GM23338 (cell line): ENCODE results near the gene KLHL26. TPM values are rescaled to one million over a fixed set of nuclear protein-coding genes. Genes with fewer than 3 reads are reported as not detected.

Source experiments
- ATAC-seq: fragments of 200-7000 bp; cut with Tn5 transposase; 3 replicates; pipeline ENCODE4 v1.9.1; 2020
- DNase-seq: peaks from one replicate; pipeline ENCODE4 v3.0.0-alpha.2; 2015; ENCODE audit warnings: low spot score
- H2AFZ ChIP-seq: fragments of 200-600 bp; sonication (generic); 2 replicates; pipeline ENCODE4 v1.8.0; 2016; ENCODE audit warnings: antibody characterized with exemption, mild to moderate bottlenecking, moderate library complexity
- H3F3A ChIP-seq: fragments of 200-600 bp; sonication (generic); replicated peaks from 2 replicates; pipeline ENCODE4 v1.8.0; 2017; ENCODE audit warnings: antibody characterized with exemption, mixed run types, low read depth
- H3K27ac ChIP-seq: fragments of 200-600 bp; sonication (generic); 2 replicates; pipeline ENCODE4 v1.6.1; 2016; ENCODE audit warnings: low read depth
- H3K27me3 ChIP-seq: fragments of 200-600 bp; sonication (generic); 2 replicates; pipeline ENCODE4 v1.8.0; 2016; ENCODE audit warnings: mild to moderate bottlenecking, mixed run types, moderate library complexity; ENCODE audit not compliant: insufficient read depth
- H3K36me3 ChIP-seq: fragments of 200-600 bp; sonication (generic); 2 replicates; pipeline ENCODE4 v1.8.0; 2016; ENCODE audit warnings: mild to moderate bottlenecking; ENCODE audit not compliant: insufficient read depth
- H3K4me1 ChIP-seq: fragments of 200-600 bp; sonication (generic); 2 replicates; pipeline ENCODE4 v1.8.0; 2016; ENCODE audit warnings: mild to moderate bottlenecking, moderate library complexity; ENCODE audit not compliant: insufficient read depth
- H3K4me2 ChIP-seq: fragments of 200-600 bp; sonication (generic); 2 replicates; pipeline ENCODE4 v1.7.1; 2017; ENCODE audit warnings: mixed run types
- H3K4me3 ChIP-seq: fragments of 200-600 bp; sonication (generic); 2 replicates; pipeline ENCODE4 v1.6.1; 2016; ENCODE audit warnings: mixed run types
- H3K79me2 ChIP-seq: fragments of 200-600 bp; sonication (generic); replicated peaks from 2 replicates; pipeline ENCODE4 v1.8.0; 2017; ENCODE audit warnings: mild to moderate bottlenecking; ENCODE audit not compliant: insufficient read depth
- H3K9me2 ChIP-seq: fragments of 200-600 bp; sonication (generic); 2 replicates; pipeline ENCODE4 v1.8.0; 2017; ENCODE audit not compliant: insufficient read depth
- H4K20me1 ChIP-seq: fragments of 200-600 bp; sonication (generic); replicated peaks from 2 replicates; pipeline ENCODE4 v1.8.0; 2017; ENCODE audit warnings: mild to moderate bottlenecking; ENCODE audit not compliant: insufficient read depth
- H3K27ac Mint-ChIP-seq: 2 replicates; pipeline ENCODE4 v1.8.0; 2020; ENCODE audit warnings: inconsistent platforms, mild to moderate bottlenecking, moderate library complexity, mixed read lengths
- H3K27me3 Mint-ChIP-seq: 3 replicates; pipeline ENCODE4 v1.8.0; 2022; ENCODE audit warnings: low read depth, mild to moderate bottlenecking, moderate library complexity, mixed read lengths, inconsistent platforms; ENCODE audit not compliant: insufficient read depth, poor library complexity
- H3K36me3 Mint-ChIP-seq: 3 replicates; pipeline ENCODE4 v1.8.0; 2021; ENCODE audit warnings: low read depth, mild to moderate bottlenecking, inconsistent platforms, moderate library complexity, mixed read lengths
- H3K4me1 Mint-ChIP-seq: 3 replicates; pipeline ENCODE4 v1.8.0; 2020; ENCODE audit warnings: mild to moderate bottlenecking, inconsistent platforms, mixed read lengths
- H3K4me3 Mint-ChIP-seq: 3 replicates; pipeline ENCODE4 v1.8.0; 2021; ENCODE audit warnings: moderate library complexity, mild to moderate bottlenecking, inconsistent platforms, mixed read lengths
- H3K9me3 Mint-ChIP-seq: 3 replicates; pipeline ENCODE4 v1.8.0; 2020; ENCODE audit warnings: moderate library complexity, mild to moderate bottlenecking, inconsistent platforms, mixed read lengths
- CREB1 ChIP-seq: fragments of 250-450 bp; sonication (Bioruptor Pico); IDR thresholded peaks from 2 replicates; pipeline ENCODE4 v1.5.0; 2020; ENCODE audit warnings: low read depth, mild to moderate bottlenecking, moderate library complexity
- CTCF ChIP-seq, 2 experiments: fragments of 200-600 bp in 1 of 2; sonication (generic) in 1 of 2; conservative IDR thresholded peaks; 2 replicates each; pipeline versions ENCODE4 v1.5.1 to v1.6.1; 2016 to 2017; ENCODE audit warnings: antibody characterized with exemption in 2 of 2, low read depth in 2 of 2, mild to moderate bottlenecking in 2 of 2, moderate library complexity in 1 of 2
- ETS1 ChIP-seq: IDR thresholded peaks from 2 replicates; pipeline ENCODE4 v1.6.1; 2016; ENCODE audit warnings: antibody characterized with exemption
- EZH2 ChIP-seq: fragments of 200-600 bp; sonication (generic); IDR thresholded peaks from one replicate; pipeline ENCODE4 v1.8.0; 2017; ENCODE audit warnings: antibody characterized with exemption, mild to moderate bottlenecking, low read depth; ENCODE audit not compliant: unreplicated experiment
- EZH2phosphoT487 ChIP-seq: fragments of 200-600 bp; sonication (generic); IDR thresholded peaks from one replicate; pipeline ENCODE4 v1.8.1; 2018; ENCODE audit warnings: antibody characterized with exemption; ENCODE audit not compliant: unreplicated experiment
- NANOG ChIP-seq: IDR thresholded peaks from 2 replicates; pipeline ENCODE4 v1.6.1; 2016; ENCODE audit warnings: antibody characterized with exemption, borderline replicate concordance
- POLR2AphosphoS5 ChIP-seq: IDR thresholded peaks from 2 replicates; pipeline ENCODE4 v1.6.1; 2016; ENCODE audit warnings: antibody characterized with exemption, low read depth
- REST ChIP-seq: IDR thresholded peaks from one replicate; pipeline ENCODE4 v1.6.1; 2018; ENCODE audit warnings: antibody characterized with exemption; ENCODE audit not compliant: unreplicated experiment
- STAT1 ChIP-seq: IDR thresholded peaks from one replicate; pipeline ENCODE4 v1.6.1; 2016; ENCODE audit warnings: antibody characterized with exemption; ENCODE audit not compliant: unreplicated experiment
- ZNF114 ChIP-seq: fragments of 250-450 bp; sonication (Bioruptor Pico); IDR thresholded peaks from 2 replicates; pipeline ENCODE4 v1.5.0; 2020; ENCODE audit warnings: mild to moderate bottlenecking, moderate library complexity
- ZNF331 ChIP-seq: fragments of 250-450 bp; sonication (Bioruptor Pico); IDR thresholded peaks from 2 replicates; pipeline ENCODE4 v1.5.0; 2020; ENCODE audit warnings: low read depth, mild to moderate bottlenecking, moderate library complexity
- long read RNA-seq: library from polyadenylated mRNA; unstranded; transcript quantifications from one replicate; pipeline ENCODE4 v2.0.0, GENCODE V29; 2020; ENCODE audit not compliant: unreplicated experiment
- polyA plus RNA-seq: library from polyadenylated mRNA; unstranded; fragments of >200 nt; fragmentation: Nextera tagmentation; extraction: Ambion mirVana; gene quantifications from 2 replicates; pipeline ENCODE4 v1.2.1, GENCODE V29; 2016
- total RNA-seq: library from RNA; depleted of rRNA; stranded (reverse); fragments of >200 nt; shearing (Covaris generic); gene quantifications from 2 replicates; pipeline ENCODE4 v1.2.3, GENCODE V29; 2014; rRNA removed

KLHL26 gene
- 11.2 and 13.7 TPM in 2 replicates for total RNA-seq
- 3.6 and 6.4 TPM in 2 replicates for polyA plus RNA-seq
- long read RNA-seq, full-length matches to known transcripts: 1 of 1 reads
- long read RNA-seq, partial matches to known transcripts: 0 of 1 reads
- long read RNA-seq, other reads (novel, unspliced or antisense): 0 of 1 reads

DNA sequence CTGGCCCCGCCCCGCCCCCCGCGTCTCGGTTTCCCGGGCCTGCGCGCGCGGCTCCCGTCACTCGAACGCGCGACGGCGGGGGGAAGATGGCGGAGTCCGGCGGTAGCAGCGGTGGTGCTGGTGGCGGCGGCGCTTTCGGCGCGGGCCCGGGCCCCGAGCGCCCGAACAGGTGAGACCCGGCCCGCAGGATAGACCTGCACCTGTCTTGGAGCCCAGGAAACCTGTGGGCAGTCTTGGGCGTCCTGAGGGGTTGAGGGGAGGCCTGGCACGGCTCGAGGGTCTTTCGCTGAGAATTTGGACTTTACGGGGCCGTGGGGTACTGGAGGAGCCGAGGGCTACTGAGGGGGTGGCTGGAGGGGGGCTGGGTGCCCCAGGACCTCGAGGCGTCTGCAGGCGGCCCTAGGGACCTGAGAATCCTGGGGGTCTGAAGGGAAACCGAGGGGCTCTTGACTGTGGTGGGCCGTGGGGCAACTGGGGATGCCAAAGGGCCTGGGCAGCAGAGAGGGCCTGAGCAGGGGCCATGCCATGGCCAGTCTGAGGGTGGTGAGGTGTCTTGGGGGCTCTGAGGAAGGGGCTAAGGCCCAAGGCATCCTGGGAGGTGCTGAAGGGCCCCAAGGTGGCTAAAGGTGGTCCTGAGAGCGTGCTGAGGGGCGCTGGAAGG, at the start of gene KLHL26:
Gene KLHL26 (plus strand): TSS at position 60 of the 661 bp plus-strand sequence. CDS start 27 bp downstream, at position 87.
- Histone ChIP-seq H3K79me2 (peaks cover 17% of the 10 kb centered on the region), H3K4me2 (peak within 1 kb of the TSS; percentile 99), H3F3A (no peaks in the 10 kb centered on the region), H3K36me3 (no peaks in the 10 kb centered on the region), H3K27me3 (peaks cover 14% of the 10 kb centered on the region), H4K20me1 (peaks cover 3% of the 10 kb centered on the region; the same call in 1 of the 2 replicates), H3K4me1 (peaks cover 17% of the 10 kb centered on the region), H3K27ac (peak within 1 kb of the TSS; percentile 89), H2AFZ (peak within 1 kb of the TSS; percentile 96), H3K9me2 (no peaks in the 10 kb centered on the region), H3K4me3 (peak within 1 kb of the TSS; percentile 89)
- peak within 1 kb of the TSS; percentile 74 for H3K27ac Mint-ChIP-seq
- peaks cover 7% of the 10 kb centered on the region for H3K27me3 Mint-ChIP-seq
- DNase-seq (no peak), ATAC-seq (peak; percentile 20)
- TF ChIP-seq POLR2AphosphoS5 (peak; percentile 67), CREB1 (peak; percentile 84), ZNF114 (CRISPR knock-in tag) (no peak)
- H3K4me3 Mint-ChIP-seq: peak within 1 kb of the TSS; percentile 88
- H3K36me3 Mint-ChIP-seq: no peaks in the 10 kb centered on the region
- H3K4me1 Mint-ChIP-seq: peaks cover 11% of the 10 kb centered on the region
- no peaks in the 10 kb centered on the region for H3K9me3 Mint-ChIP-seq

- DNase-seq: no peak
- Histone ChIP-seq H3F3A (peaks cover 25% of the 10 kb centered on the region), H3K4me2 (peak overlapping the region; percentile 75; the same call in 1 of the 2 replicates), H2AFZ (no peak overlapping the region), H3K36me3 (no peaks in the 10 kb centered on the region; the same call in 1 of the 2 replicates), H3K4me1 (peaks cover 7% of the 10 kb centered on the region; the same call in 1 of the 2 replicates), H3K9me2 (no peaks in the 10 kb centered on the region), H3K27me3 (no peaks in the 10 kb centered on the region), H3K79me2 (peaks cover 3% of the 10 kb centered on the region; the same call in 1 of the 2 replicates), H3K27ac (no peak overlapping the region), H3K4me3 (peak overlapping the region; percentile 91; the same call in 1 of the 2 replicates), H4K20me1 (no peaks in the 10 kb centered on the region; the same call in 1 of the 2 replicates)
- no peak for TF ChIP-seq ZNF114 (CRISPR knock-in tag)
- no peak for TF ChIP-seq ZNF331 (CRISPR knock-in tag)
- TF ChIP-seq ETS1: no peak
- no peak for TF ChIP-seq CTCF (conservative IDR thresholded peaks at IDR 0.05; ENCODE audit: low read depth in 2 of 2)
- no peak for TF ChIP-seq EZH2
- TF ChIP-seq REST: no peak
- TF ChIP-seq EZH2phosphoT487: no peak
- no peak for TF ChIP-seq POLR2AphosphoS5
- no peak for TF ChIP-seq NANOG
- TF ChIP-seq STAT1: no peak
- Mint-ChIP-seq H3K27me3 (peaks cover 36% of the 10 kb centered on the region), H3K4me1 (peaks cover 15% of the 10 kb centered on the region), H3K27ac (no peak overlapping the region), H3K36me3 (peaks cover 13% of the 10 kb centered on the region), H3K9me3 (0 out of 3 replicates have a peak, but pooled peaks cover 4% of the 10 kb centered on the region), H3K4me3 (peak overlapping the region; percentile 43; the same call in 2 of the 3 replicates)
- no peak for ATAC-seq
Observed at GRCh38 chr19:18587561-18587960, 49.3 kb upstream of the KLHL26 start.
